HepG2 (cell line): ENCODE measurements around the gene PDE4C. TPM values are rescaled to one million over a fixed set of nuclear protein-coding genes. Genes with fewer than 3 reads are reported as not detected.

ENCODE experiments used
- HNF4G ChIP-seq, 2 experiments: sonication (generic) in 1 of 2; formaldehyde crosslinking in 1 of 2; IDR thresholded peaks; 2 replicates each; pipeline versions ENCODE4 v1.4.0 to v1.6.1; 2011 to 2020; ENCODE audit warnings: borderline replicate concordance in 2 of 2, low read depth in 2 of 2, mild to moderate bottlenecking in 2 of 2, low read length in 1 of 2, missing genetic modification reagents in 1 of 2, moderate library complexity in 1 of 2
- IKZF4 ChIP-seq: sonication (generic); formaldehyde crosslinking; IDR thresholded peaks from 2 replicates; pipeline ENCODE4 v1.5.1; 2020; ENCODE audit warnings: borderline replicate concordance, mild to moderate bottlenecking, low read depth, missing genetic modification reagents; ENCODE audit errors: not compliant biosample characterization
- RBFOX2 ChIP-seq: fragments of 200-400 bp; formaldehyde crosslinking; IDR thresholded peaks from 2 replicates; pipeline ENCODE4 v1.6.1; 2017; ENCODE audit warnings: low read depth, mild to moderate bottlenecking, low read length
- RXRA ChIP-seq: sonication (generic); formaldehyde crosslinking; IDR thresholded peaks from 2 replicates; pipeline ENCODE4 v1.5.1; 2020; ENCODE audit warnings: missing genetic modification reagents
- SMAD3 ChIP-seq: sonication (generic); formaldehyde crosslinking; IDR thresholded peaks from 2 replicates; pipeline ENCODE4 v1.4.0; 2020; ENCODE audit warnings: missing genetic modification reagents
- SOX6 ChIP-seq, 2 experiments: fragments of 450-650 bp in 1 of 2; sonication (generic) in 1 of 2; formaldehyde crosslinking in 1 of 2; IDR thresholded peaks; 2 replicates each; pipeline versions ENCODE4 v1.4.0 to v1.6.1; 2017 to 2020; ENCODE audit warnings: antibody characterized with exemption in 1 of 2, mild to moderate bottlenecking in 1 of 2, missing genetic modification reagents in 1 of 2
- STAT6 ChIP-seq: sonication (generic); formaldehyde crosslinking; IDR thresholded peaks from 2 replicates; pipeline ENCODE4 v1.4.0; 2020; ENCODE audit warnings: missing genetic modification reagents, mild to moderate bottlenecking, borderline replicate concordance
- TCF12 ChIP-seq, 2 experiments: fragments of 450-650 bp in 1 of 2; sonication (generic) in 1 of 2; formaldehyde crosslinking in 1 of 2; IDR thresholded peaks; 2 replicates each; pipeline versions ENCODE4 v1.6.1 to v1.8.0; 2017 to 2022; ENCODE audit warnings: antibody characterized with exemption in 1 of 2, mild to moderate bottlenecking in 1 of 2, missing genetic modification reagents in 1 of 2, moderate library complexity in 1 of 2
- YEATS2 ChIP-seq: sonication (generic); formaldehyde crosslinking; IDR thresholded peaks from 2 replicates; pipeline ENCODE4 v1.4.0; 2020; ENCODE audit warnings: missing genetic modification reagents, borderline replicate concordance
- ZNF317 ChIP-seq: sonication (generic); formaldehyde crosslinking; IDR thresholded peaks from 2 replicates; pipeline ENCODE4 v1.5.0; 2020; ENCODE audit warnings: mild to moderate bottlenecking, missing genetic modification reagents
- ZNF605 ChIP-seq: sonication (generic); formaldehyde crosslinking; IDR thresholded peaks from 2 replicates; pipeline ENCODE4 v1.8.0; 2022; ENCODE audit warnings: mild to moderate bottlenecking, missing genetic modification reagents
- ZNF629 ChIP-seq: sonication (generic); formaldehyde crosslinking; conservative IDR thresholded peaks from 2 replicates; pipeline ENCODE4 v1.5.0; 2020; ENCODE audit warnings: missing genetic modification reagents
- ZNF776 ChIP-seq: sonication (generic); formaldehyde crosslinking; IDR thresholded peaks from 2 replicates; pipeline ENCODE4 v1.4.0; 2020; ENCODE audit warnings: mild to moderate bottlenecking, missing genetic modification reagents
- ZZZ3 ChIP-seq: sonication (generic); formaldehyde crosslinking; IDR thresholded peaks from 2 replicates; pipeline ENCODE4 v1.4.0; 2020; ENCODE audit warnings: missing genetic modification reagents, mild to moderate bottlenecking, borderline replicate concordance
- polyA plus RNA-seq, 8 experiments: library from polyadenylated mRNA; depleted of rRNA in 3 of 8; stranded (reverse) in 7 of 8; unstranded in 1 of 8; fragments of >200 nt; fragmentation: Illumina TruSeq in 4 of 8; extraction: Trizol in 4 of 8; gene quantifications; 2 replicates each; pipeline versions ENCODE4 v1.2.1 to v1.2.3, GENCODE V29; 2011 to 2016; ENCODE audit warnings: low read depth in 4 of 8, missing spikeins in 1 of 8, mixed read lengths in 1 of 8; ENCODE audit not compliant: insufficient read depth in 1 of 8
- total RNA-seq, 5 experiments: library from RNA; depleted of rRNA; stranded (reverse); fragments of >200 nt; fragmentation: Illumina TruSeq; extraction: Trizol; gene quantifications; 2 replicates each; pipeline ENCODE4 v1.2.3, GENCODE V29; 2016; ENCODE audit warnings: low read depth in 1 of 5
- TF ChIP-seq, protein P1 (sequence below): sonication (generic); formaldehyde crosslinking; IDR thresholded peaks from 2 replicates; pipeline ENCODE4 v1.5.1; 2020; ENCODE audit warnings: mild to moderate bottlenecking, moderate library complexity, missing genetic modification reagents
- TF ChIP-seq, protein P2 (sequence below): sonication (generic); formaldehyde crosslinking; IDR thresholded peaks from 2 replicates; pipeline ENCODE4 v1.4.0; 2020; ENCODE audit warnings: mild to moderate bottlenecking, missing genetic modification reagents

The PDE4C gene
- total and polyA plus RNA-seq, 2 of the 13 experiments (the other 11 are each of a cell fraction or from before 2014, with no cell fraction given) = 1.4 to 14.0 TPM

DNA sequence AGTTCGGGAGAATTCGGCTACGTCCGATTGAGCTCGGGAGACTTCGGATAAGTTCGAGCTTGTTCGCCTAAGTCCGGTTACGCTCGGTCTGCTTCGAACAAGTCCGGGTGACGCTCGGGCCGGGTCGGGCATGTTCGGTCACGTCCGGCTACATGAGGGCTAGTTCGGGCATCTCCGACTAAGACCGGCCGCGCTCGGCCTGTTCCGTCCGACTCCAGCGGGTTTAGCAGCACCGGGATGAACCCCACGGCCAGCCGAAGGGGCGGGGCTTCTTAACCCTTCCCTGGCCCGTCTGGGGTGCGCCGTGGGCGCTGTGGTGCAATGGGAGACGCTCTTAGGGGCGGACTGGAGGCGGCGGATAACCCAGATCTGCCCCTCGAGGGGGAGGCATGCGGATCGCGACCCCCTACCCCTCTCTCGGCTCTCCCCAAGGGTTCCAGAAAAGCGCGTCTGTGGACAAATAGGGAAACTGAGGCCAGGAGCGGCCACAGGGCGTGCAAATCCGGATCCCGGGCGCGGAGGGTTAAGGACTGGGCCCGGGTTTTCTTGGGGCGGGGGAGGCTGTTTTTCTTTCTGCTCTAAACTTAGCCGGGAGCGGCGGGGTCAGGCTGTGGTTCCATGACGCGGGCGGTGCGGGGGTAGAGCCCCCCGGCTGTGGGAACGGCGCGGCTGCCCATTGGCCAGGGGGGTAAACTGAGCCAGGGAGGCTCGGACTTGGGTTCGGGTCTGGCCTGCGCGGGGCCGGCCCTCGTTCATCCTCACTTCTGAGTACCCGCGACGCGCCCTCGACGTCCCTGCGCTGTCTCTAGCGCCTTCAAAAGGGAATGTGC lies 1.5 kb downstream of the PDE4C start (continued):
- TF ChIP-seq, protein P1, sequence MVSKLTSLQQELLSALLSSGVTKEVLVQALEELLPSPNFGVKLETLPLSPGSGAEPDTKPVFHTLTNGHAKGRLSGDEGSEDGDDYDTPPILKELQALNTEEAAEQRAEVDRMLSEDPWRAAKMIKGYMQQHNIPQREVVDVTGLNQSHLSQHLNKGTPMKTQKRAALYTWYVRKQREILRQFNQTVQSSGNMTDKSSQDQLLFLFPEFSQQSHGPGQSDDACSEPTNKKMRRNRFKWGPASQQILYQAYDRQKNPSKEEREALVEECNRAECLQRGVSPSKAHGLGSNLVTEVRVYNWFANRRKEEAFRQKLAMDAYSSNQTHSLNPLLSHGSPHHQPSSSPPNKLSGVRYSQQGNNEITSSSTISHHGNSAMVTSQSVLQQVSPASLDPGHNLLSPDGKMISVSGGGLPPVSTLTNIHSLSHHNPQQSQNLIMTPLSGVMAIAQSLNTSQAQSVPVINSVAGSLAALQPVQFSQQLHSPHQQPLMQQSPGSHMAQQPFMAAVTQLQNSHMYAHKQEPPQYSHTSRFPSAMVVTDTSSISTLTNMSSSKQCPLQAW (CRISPR knock-in tag) = no peak
- TF ChIP-seq STAT6 = 0 out of 2 replicates have a peak, but pooled peaks have one; percentile 42
- TF ChIP-seq RBFOX2 = peak; percentile 58
- no peak for TF ChIP-seq TCF12 (IDR thresholded peaks at IDR 0.05)
- 0 out of 2 replicates have a peak, but pooled peaks have one; percentile 31 for TF ChIP-seq TCF12 (CRISPR knock-in tag; IDR thresholded peaks at IDR 0.05)
- peak; percentile 66; the same call in 1 of the 2 replicates for TF ChIP-seq ZNF776 (CRISPR knock-in tag)
- TF ChIP-seq, protein P2, sequence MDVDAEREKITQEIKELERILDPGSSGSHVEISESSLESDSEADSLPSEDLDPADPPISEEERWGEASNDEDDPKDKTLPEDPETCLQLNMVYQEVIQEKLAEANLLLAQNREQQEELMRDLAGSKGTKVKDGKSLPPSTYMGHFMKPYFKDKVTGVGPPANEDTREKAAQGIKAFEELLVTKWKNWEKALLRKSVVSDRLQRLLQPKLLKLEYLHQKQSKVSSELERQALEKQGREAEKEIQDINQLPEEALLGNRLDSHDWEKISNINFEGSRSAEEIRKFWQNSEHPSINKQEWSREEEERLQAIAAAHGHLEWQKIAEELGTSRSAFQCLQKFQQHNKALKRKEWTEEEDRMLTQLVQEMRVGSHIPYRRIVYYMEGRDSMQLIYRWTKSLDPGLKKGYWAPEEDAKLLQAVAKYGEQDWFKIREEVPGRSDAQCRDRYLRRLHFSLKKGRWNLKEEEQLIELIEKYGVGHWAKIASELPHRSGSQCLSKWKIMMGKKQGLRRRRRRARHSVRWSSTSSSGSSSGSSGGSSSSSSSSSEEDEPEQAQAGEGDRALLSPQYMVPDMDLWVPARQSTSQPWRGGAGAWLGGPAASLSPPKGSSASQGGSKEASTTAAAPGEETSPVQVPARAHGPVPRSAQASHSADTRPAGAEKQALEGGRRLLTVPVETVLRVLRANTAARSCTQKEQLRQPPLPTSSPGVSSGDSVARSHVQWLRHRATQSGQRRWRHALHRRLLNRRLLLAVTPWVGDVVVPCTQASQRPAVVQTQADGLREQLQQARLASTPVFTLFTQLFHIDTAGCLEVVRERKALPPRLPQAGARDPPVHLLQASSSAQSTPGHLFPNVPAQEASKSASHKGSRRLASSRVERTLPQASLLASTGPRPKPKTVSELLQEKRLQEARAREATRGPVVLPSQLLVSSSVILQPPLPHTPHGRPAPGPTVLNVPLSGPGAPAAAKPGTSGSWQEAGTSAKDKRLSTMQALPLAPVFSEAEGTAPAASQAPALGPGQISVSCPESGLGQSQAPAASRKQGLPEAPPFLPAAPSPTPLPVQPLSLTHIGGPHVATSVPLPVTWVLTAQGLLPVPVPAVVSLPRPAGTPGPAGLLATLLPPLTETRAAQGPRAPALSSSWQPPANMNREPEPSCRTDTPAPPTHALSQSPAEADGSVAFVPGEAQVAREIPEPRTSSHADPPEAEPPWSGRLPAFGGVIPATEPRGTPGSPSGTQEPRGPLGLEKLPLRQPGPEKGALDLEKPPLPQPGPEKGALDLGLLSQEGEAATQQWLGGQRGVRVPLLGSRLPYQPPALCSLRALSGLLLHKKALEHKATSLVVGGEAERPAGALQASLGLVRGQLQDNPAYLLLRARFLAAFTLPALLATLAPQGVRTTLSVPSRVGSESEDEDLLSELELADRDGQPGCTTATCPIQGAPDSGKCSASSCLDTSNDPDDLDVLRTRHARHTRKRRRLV = 0 out of 2 replicates have a peak, but pooled peaks have one; percentile 36
- TF ChIP-seq SOX6 (IDR thresholded peaks at IDR 0.05) = no peak
- 0 out of 2 replicates have a peak, but pooled peaks have one; percentile 0 for TF ChIP-seq SOX6 (CRISPR knock-in tag; IDR thresholded peaks at IDR 0.05)
- TF ChIP-seq SMAD3 = 0 out of 2 replicates have a peak, but pooled peaks have one; percentile 9
- TF ChIP-seq ZNF317 (CRISPR knock-in tag) = 0 out of 2 replicates have a peak, but pooled peaks have one; percentile 10
- TF ChIP-seq ZNF605 (CRISPR knock-in tag) = 0 out of 2 replicates have a peak, but pooled peaks have one; percentile 42
- TF ChIP-seq ZNF629 (CRISPR knock-in tag) = peak; percentile 60
- TF ChIP-seq IKZF4 = peak; percentile 13
- peak; percentile 86; the same call in 1 of the 2 replicates for TF ChIP-seq YEATS2 (CRISPR knock-in tag)
- peak; percentile 84 for TF ChIP-seq HNF4G (IDR thresholded peaks at IDR 0.05; ENCODE audit: borderline replicate concordance, low read depth, low read length)
- no peak for TF ChIP-seq HNF4G (CRISPR knock-in tag; IDR thresholded peaks at IDR 0.05; ENCODE audit: borderline replicate concordance, low read depth)
- TF ChIP-seq ZZZ3 (CRISPR knock-in tag) = peak; percentile 87; the same call in 1 of the 2 replicates
- 0 out of 2 replicates have a peak, but pooled peaks have one; percentile 30 for TF ChIP-seq RXRA (CRISPR knock-in tag)
